Osteocyte (in vitro differentiated cells): ENCODE measurements around the gene SIL1. TPM values are rescaled to one million over a fixed set of nuclear protein-coding genes. Genes with fewer than 3 reads are reported as not detected.

ENCODE experiments used
- DNase-seq: peaks from one replicate; pipeline ENCODE4 v3.0.0; 2021; ENCODE audit warnings: mixed read lengths; ENCODE audit not compliant: unreplicated experiment; ENCODE audit errors: extremely low spot score
- H3K27ac Mint-ChIP-seq: one replicate; pipeline ENCODE4 v1.8.0; 2021; ENCODE audit warnings: mild to moderate bottlenecking, mixed read lengths; ENCODE audit not compliant: unreplicated experiment
- H3K27me3 Mint-ChIP-seq: one replicate; pipeline ENCODE4 v1.8.0; 2021; ENCODE audit warnings: mixed read lengths; ENCODE audit not compliant: unreplicated experiment
- H3K36me3 Mint-ChIP-seq: one replicate; pipeline ENCODE4 v1.8.0; 2021; ENCODE audit warnings: mixed read lengths; ENCODE audit not compliant: unreplicated experiment
- H3K4me1 Mint-ChIP-seq: one replicate; pipeline ENCODE4 v1.8.0; 2021; ENCODE audit warnings: mixed read lengths; ENCODE audit not compliant: unreplicated experiment
- H3K4me3 Mint-ChIP-seq: one replicate; pipeline ENCODE4 v1.8.0; 2021; ENCODE audit warnings: mild to moderate bottlenecking, moderate library complexity, mixed read lengths; ENCODE audit not compliant: unreplicated experiment
- H3K9me3 Mint-ChIP-seq: one replicate; pipeline ENCODE4 v1.8.0; 2021; ENCODE audit warnings: mixed read lengths; ENCODE audit not compliant: unreplicated experiment
- CTCF ChIP-seq: fragments of 200-600 bp; sonication (generic); IDR thresholded peaks from 2 replicates; pipeline ENCODE4 v1.5.0; 2021; ENCODE audit warnings: antibody characterized with exemption, mild to moderate bottlenecking, moderate library complexity
- total RNA-seq: library from RNA; stranded (reverse); gene quantifications from 2 replicates; pipeline ENCODE4 v1.2.1, GENCODE V29; 2021

SIL1 gene
- total RNA-seq, 1 donor from 2014 or later: 58.4 TPM

GRCh38 chr5:139186261-139186660, 11.9 kb downstream of the SIL1 start:
- peaks cover 2% of the 10 kb centered on the region for H3K36me3 Mint-ChIP-seq
- no peak for TF ChIP-seq CTCF
- H3K27ac Mint-ChIP-seq: no peak overlapping the region
- H3K27me3 Mint-ChIP-seq: no peaks in the 10 kb centered on the region
- H3K4me1 Mint-ChIP-seq: peaks cover 36% of the 10 kb centered on the region
- H3K9me3 Mint-ChIP-seq: no peaks in the 10 kb centered on the region
- DNase-seq: no peak
- no peak overlapping the region for H3K4me3 Mint-ChIP-seq

- no peaks in the 10 kb centered on the region for H3K9me3 Mint-ChIP-seq
- H3K4me3 Mint-ChIP-seq: no peak overlapping the region
- no peak overlapping the region for H3K27ac Mint-ChIP-seq
- no peak for TF ChIP-seq CTCF
- no peaks in the 10 kb centered on the region for H3K27me3 Mint-ChIP-seq
- peaks cover 2% of the 10 kb centered on the region for H3K36me3 Mint-ChIP-seq
- DNase-seq: no peak
- peaks cover 42% of the 10 kb centered on the region for H3K4me1 Mint-ChIP-seq
Measured at GRCh38 chr5:139185589-139185988, 12.6 kb downstream of the SIL1 start.

- no peak for DNase-seq
- no peaks in the 10 kb centered on the region for H3K27me3 Mint-ChIP-seq
- H3K9me3 Mint-ChIP-seq: no peaks in the 10 kb centered on the region
- H3K36me3 Mint-ChIP-seq: peaks cover 2% of the 10 kb centered on the region
- no peak overlapping the region for H3K27ac Mint-ChIP-seq
- TF ChIP-seq CTCF: no peak
- peaks cover 50% of the 10 kb centered on the region for H3K4me1 Mint-ChIP-seq
- H3K4me3 Mint-ChIP-seq: no peak overlapping the region
Measured at GRCh38 chr5:139183502-139183901, 14.7 kb downstream of the SIL1 start.

GRCh38 chr5:139182528-139183296, 15.5 kb downstream of the SIL1 start:
- Mint-ChIP-seq H3K4me1 (peaks cover 54% of the 10 kb centered on the region), H3K9me3 (no peaks in the 10 kb centered on the region), H3K27me3 (no peaks in the 10 kb centered on the region), H3K27ac (no peak overlapping the region), H3K36me3 (no peaks in the 10 kb centered on the region), H3K4me3 (no peak overlapping the region)
- DNase-seq: no peak
- no peak for TF ChIP-seq CTCF

GRCh38 chr5:139181835-139182452, 16.2 kb downstream of the SIL1 start:
- peak overlapping the region; percentile 24 for H3K4me3 Mint-ChIP-seq
- H3K36me3 Mint-ChIP-seq: no peaks in the 10 kb centered on the region
- H3K27ac Mint-ChIP-seq: peak overlapping the region; percentile 56
- H3K9me3 Mint-ChIP-seq: no peaks in the 10 kb centered on the region
- no peak for TF ChIP-seq CTCF
- no peak for DNase-seq
- peaks cover 54% of the 10 kb centered on the region for H3K4me1 Mint-ChIP-seq
- H3K27me3 Mint-ChIP-seq: no peaks in the 10 kb centered on the region
